Neural progenitor cell (in vitro differentiated cells): Measurements from ENCODE around the gene CPNE4.

Experiments
- EZH2 ChIP-seq: fragments of 200-600 bp; sonication (generic); IDR thresholded peaks from 2 replicates; pipeline ENCODE4 v1.6.1; 2017; ENCODE audit warnings: antibody characterized with exemption, mild to moderate bottlenecking, moderate library complexity
- TF ChIP-seq, protein P1 (sequence below): fragments of 200-600 bp; sonication (generic); IDR thresholded peaks from 2 replicates; pipeline ENCODE4 v1.5.1; 2017; ENCODE audit warnings: antibody characterized with exemption, mild to moderate bottlenecking

DNA sequence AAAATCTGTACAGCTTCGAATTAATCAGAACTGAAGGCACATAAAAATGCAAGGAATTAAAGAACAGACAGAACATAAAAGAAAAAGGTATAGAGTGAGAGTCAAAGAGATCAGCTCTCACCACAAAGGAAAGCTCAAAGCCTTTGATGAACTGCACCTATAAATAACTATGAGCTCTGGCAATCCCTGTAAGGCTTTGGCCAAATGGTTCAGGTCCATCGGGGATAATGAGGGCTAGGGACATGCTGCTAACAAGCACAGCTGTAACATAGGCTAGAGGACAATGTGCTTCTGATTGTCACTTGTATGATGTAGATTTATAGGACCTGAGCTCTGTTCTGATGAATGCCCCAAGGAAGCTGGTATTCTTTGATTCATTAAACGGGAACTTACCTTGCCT is 418.1 kb downstream of the CPNE4 start:
- TF ChIP-seq, protein P1, sequence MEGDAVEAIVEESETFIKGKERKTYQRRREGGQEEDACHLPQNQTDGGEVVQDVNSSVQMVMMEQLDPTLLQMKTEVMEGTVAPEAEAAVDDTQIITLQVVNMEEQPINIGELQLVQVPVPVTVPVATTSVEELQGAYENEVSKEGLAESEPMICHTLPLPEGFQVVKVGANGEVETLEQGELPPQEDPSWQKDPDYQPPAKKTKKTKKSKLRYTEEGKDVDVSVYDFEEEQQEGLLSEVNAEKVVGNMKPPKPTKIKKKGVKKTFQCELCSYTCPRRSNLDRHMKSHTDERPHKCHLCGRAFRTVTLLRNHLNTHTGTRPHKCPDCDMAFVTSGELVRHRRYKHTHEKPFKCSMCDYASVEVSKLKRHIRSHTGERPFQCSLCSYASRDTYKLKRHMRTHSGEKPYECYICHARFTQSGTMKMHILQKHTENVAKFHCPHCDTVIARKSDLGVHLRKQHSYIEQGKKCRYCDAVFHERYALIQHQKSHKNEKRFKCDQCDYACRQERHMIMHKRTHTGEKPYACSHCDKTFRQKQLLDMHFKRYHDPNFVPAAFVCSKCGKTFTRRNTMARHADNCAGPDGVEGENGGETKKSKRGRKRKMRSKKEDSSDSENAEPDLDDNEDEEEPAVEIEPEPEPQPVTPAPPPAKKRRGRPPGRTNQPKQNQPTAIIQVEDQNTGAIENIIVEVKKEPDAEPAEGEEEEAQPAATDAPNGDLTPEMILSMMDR = no peak
- no peak for TF ChIP-seq EZH2
